ENCODE results near the gene PRRT1B.

GRCh38 chr9:131562032-131562959, 17.0 kb downstream of the PRRT1B start:
- TF ChIP-seq CTCF (conservative IDR thresholded peaks at IDR 0.05) (no peak), ZFX (IDR thresholded peaks at IDR 0.05) (no peak)
